ENCODE measurements around the gene ZSWIM7.

ZSWIM7 gene

GRCh38 chr17:15928286-15928785 is 71.2 kb downstream of the ZSWIM7 start:
- no peak for DNase-seq

Measured in activated CD4-positive, alpha-beta T cell treated with anti-CD3 and anti-CD28 coated beads, Interleukin-2, amount 50 U/mL, for 48 hours (primary cell).